Esophagus muscularis mucosa (tissue), 4 donors: ENCODE results near the gene TTC39C.

Source experiments
- EP300 ChIP-seq: sonication (generic); formaldehyde crosslinking; IDR thresholded peaks from one replicate; pipeline ENCODE4 v1.6.1; 2017; ENCODE audit warnings: antibody characterized with exemption
- POLR2AphosphoS5 ChIP-seq, 2 donors: sonication (generic); formaldehyde crosslinking; IDR thresholded peaks; one replicate each; pipeline ENCODE4 v1.6.1; 2017; ENCODE audit warnings: antibody characterized with exemption in 2 of 2
- TF ChIP-seq, protein P1 (sequence below), 3 experiments: fragments of 200-600 bp in 2 of 3; fragments of 450-650 bp in 1 of 3; sonication (generic) in 2 of 3; IDR thresholded peaks; one replicate each; pipeline ENCODE4 v1.5.1; 2017 to 2019; ENCODE audit warnings: antibody characterized with exemption in 3 of 3, mild to moderate bottlenecking in 2 of 3, moderate library complexity in 1 of 3

DNA sequence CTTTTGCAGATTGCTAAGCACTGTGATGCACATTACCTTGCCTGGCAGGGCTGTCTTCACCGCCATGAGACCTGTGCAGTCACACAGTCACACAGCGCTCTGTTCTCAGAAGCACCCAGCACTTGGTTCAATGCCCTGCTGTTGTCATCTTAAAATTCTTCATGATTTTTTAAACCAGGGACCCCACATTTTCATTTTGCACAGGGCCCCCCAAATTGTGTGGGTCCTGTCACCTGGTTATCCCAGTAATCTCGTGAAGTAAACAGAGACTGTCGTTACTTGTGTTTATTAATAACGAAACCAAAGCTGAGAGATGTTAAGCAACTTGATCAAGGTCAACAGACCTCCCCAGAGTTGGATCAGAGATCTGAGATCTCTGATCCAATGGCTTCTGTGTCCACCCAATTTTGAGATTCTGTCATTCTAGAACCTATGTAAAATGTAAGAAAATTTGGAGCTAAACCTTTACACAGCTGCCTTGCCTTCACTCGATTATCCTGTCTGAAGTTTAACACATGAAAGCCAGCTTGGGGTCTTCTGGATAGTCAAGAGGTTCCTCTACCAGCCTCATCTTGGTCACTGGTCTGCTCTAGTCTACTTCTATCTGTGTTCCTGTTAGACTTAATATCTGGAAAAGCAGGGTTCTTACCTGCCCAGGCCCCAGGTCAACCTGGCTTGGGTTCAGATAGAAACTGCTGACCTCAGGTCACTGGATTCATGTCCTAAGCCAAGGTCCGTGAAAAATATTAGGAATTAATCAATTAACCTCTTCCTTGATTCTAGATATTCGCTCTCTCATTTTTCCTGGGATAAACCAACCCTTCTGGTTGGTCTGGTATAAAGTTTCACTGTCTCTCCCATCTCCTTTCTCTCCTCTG is 13.7 kb upstream of the TTC39C start:
- TF ChIP-seq EP300 (no peak), POLR2AphosphoS5 (IDR thresholded peaks at IDR 0.05) (no peak)
- TF ChIP-seq, protein P1, sequence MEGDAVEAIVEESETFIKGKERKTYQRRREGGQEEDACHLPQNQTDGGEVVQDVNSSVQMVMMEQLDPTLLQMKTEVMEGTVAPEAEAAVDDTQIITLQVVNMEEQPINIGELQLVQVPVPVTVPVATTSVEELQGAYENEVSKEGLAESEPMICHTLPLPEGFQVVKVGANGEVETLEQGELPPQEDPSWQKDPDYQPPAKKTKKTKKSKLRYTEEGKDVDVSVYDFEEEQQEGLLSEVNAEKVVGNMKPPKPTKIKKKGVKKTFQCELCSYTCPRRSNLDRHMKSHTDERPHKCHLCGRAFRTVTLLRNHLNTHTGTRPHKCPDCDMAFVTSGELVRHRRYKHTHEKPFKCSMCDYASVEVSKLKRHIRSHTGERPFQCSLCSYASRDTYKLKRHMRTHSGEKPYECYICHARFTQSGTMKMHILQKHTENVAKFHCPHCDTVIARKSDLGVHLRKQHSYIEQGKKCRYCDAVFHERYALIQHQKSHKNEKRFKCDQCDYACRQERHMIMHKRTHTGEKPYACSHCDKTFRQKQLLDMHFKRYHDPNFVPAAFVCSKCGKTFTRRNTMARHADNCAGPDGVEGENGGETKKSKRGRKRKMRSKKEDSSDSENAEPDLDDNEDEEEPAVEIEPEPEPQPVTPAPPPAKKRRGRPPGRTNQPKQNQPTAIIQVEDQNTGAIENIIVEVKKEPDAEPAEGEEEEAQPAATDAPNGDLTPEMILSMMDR (IDR thresholded peaks at IDR 0.05), result no peak
